Right kidney (tissue), 1 donor: ENCODE measurements around the gene TFEB.

Experiments
- DNase-seq: peaks from one replicate; pipeline ENCODE4 v3.0.0-alpha.2; 2016

The TFEB gene

GRCh38 chr6:41722969-41723529 lies 12.4 kb downstream of the TFEB start:
- DNase-seq: no peak

GRCh38 chr6:41721414-41721813 lies 14.0 kb downstream of the TFEB start:
- no peak for DNase-seq

GRCh38 chr6:41720783-41721182 lies 14.6 kb downstream of the TFEB start:
- DNase-seq: no peak

GRCh38 chr6:41720262-41720620 lies 15.2 kb downstream of the TFEB start:
- DNase-seq: no peak

- no peak for DNase-seq
Measured at GRCh38 chr6:41719436-41720261, 15.8 kb downstream of the TFEB start.

GRCh38 chr6:41718828-41719227 lies 16.6 kb downstream of the TFEB start:
- no peak for DNase-seq

GRCh38 chr6:41717392-41717736 lies 18.0 kb downstream of the TFEB start:
- no peak for DNase-seq

- no peak for DNase-seq
Measured at GRCh38 chr6:41716516-41717391, 18.7 kb downstream of the TFEB start.

GRCh38 chr6:41715795-41716515 lies 19.5 kb downstream of the TFEB start:
- no peak for DNase-seq

GRCh38 chr6:41714556-41715273 lies 20.7 kb downstream of the TFEB start:
- DNase-seq: no peak

- no peak for DNase-seq
Measured at GRCh38 chr6:41713650-41714291, 21.6 kb downstream of the TFEB start.

- DNase-seq: no peak
Measured at GRCh38 chr6:41713159-41713649, 22.2 kb downstream of the TFEB start.

- no peak for DNase-seq
Measured at GRCh38 chr6:41712651-41713103, 22.7 kb downstream of the TFEB start.

- no peak for DNase-seq
Measured at GRCh38 chr6:41711323-41712038, 23.9 kb downstream of the TFEB start.

GRCh38 chr6:41709375-41709774 lies 26.0 kb downstream of the TFEB start:
- no peak for DNase-seq

GRCh38 chr6:41708856-41709255 lies 26.6 kb downstream of the TFEB start:
- no peak for DNase-seq

GRCh38 chr6:41707565-41708200 lies 27.7 kb downstream of the TFEB start:
- DNase-seq: no peak

- DNase-seq: no peak
Measured at GRCh38 chr6:41706876-41707564, 28.4 kb downstream of the TFEB start.
